ENCODE results near the gene TTC39A.

GRCh38 chr1:51347398-51348146, 17.2 kb upstream of the TTC39A start:
- no peak for TF ChIP-seq POLR2A (IDR thresholded peaks at IDR 0.05)
- TF ChIP-seq POLR2AphosphoS5 (IDR thresholded peaks at IDR 0.05) = no peak
